ENCODE results near the gene SLC7A6.

DNA sequence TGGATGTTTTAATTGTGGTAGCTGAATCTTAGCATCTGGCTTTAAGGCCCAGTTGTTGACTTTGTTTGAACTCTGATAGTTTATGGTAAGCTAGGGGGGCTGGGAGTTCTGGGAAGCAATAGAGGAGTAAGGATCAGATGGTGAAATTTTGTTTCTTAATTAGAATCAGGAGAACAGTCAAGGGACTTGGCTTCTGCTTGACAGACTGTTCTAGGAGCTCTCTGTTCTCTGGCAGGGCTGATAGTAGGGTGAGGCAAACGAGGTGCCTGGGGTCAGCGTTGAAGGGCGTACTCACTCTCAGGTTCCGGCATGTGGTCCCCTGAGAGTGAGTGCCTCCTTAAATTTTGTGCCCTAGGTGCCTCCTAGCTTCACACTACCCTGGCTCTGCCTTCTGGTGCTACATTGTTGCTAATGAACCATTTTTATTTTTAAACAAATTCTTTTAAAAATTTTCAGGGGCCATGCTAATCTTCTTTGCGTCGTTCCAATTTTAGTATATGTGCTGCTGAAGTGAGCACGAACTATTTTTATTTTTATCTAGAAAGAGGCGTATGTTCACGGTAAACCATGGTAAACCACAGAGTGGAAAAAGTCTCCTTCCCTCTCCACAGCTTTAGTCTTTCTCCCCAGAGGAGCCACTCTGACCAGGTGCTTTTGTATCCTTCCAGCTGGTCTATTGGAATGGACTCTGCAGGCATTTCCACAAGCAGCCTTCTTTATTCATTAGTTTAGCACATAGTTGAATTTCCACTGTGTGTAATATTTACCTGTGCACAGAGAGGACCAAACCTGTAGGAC lies 19.7 kb downstream of the SLC7A6 start:
- TF ChIP-seq, protein P1, sequence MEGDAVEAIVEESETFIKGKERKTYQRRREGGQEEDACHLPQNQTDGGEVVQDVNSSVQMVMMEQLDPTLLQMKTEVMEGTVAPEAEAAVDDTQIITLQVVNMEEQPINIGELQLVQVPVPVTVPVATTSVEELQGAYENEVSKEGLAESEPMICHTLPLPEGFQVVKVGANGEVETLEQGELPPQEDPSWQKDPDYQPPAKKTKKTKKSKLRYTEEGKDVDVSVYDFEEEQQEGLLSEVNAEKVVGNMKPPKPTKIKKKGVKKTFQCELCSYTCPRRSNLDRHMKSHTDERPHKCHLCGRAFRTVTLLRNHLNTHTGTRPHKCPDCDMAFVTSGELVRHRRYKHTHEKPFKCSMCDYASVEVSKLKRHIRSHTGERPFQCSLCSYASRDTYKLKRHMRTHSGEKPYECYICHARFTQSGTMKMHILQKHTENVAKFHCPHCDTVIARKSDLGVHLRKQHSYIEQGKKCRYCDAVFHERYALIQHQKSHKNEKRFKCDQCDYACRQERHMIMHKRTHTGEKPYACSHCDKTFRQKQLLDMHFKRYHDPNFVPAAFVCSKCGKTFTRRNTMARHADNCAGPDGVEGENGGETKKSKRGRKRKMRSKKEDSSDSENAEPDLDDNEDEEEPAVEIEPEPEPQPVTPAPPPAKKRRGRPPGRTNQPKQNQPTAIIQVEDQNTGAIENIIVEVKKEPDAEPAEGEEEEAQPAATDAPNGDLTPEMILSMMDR (IDR thresholded peaks at IDR 0.05), result no peak
- TF ChIP-seq POLR2A (IDR thresholded peaks at IDR 0.05), result no peak
- TF ChIP-seq POLR2AphosphoS5 (IDR thresholded peaks at IDR 0.05), result peak in 1 of 3 donors; percentile 1
- TF ChIP-seq EP300 (IDR thresholded peaks at IDR 0.05), result no peak

All from stomach (tissue), 4 donors.